NCI-H82 treated with DMSO at 0.1 percent for 48 hours (cell line): ENCODE data around the gene SYNJ2.

Experiments used
- DNase-seq: peaks from one replicate; lab custom pipeline; 2025; ENCODE audit not compliant: unreplicated experiment; lab: John Stamatoyannopoulos, UW

The SYNJ2 gene

DNA sequence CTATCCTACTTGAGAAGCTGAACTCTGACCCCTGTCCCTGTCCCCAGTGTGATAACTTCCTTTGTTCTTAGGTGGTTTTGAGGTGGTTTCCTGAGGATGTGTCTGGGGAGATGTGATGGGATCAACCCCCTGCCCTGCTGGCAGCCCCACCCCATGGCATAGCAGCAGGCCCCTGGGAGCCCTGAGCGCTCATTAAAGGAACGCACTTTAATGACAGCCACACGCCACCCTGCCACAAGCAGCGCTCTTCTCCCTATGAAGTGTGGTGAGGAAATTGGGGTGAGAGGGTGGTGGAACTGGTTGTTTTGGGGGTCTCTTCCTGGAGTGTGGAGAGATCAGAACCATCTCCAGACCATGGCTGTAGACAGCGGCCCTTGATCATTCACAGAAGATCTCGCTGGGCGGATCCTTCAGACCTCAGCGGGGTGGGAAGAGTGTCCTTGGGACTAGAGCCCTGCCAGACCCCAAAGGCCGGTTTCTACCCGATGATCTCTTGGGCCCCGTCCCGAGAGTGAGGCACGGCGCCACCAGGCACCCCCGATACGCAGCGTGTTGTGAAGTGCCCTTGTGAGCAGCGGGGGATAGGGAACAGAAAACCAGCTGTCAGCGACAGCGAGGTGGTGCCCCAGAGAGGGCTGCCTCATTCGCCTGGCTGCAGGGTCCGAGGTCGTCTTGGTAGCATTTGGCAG lies 45.4 kb downstream of the SYNJ2 start:
- no peak for DNase-seq

- DNase-seq, result no peak
Observed at GRCh38 chr6:158027590-158028285, 46.1 kb downstream of the SYNJ2 start.

GRCh38 chr6:158028421-158028820 lies 46.8 kb downstream of the SYNJ2 start:
- no peak for DNase-seq

DNA sequence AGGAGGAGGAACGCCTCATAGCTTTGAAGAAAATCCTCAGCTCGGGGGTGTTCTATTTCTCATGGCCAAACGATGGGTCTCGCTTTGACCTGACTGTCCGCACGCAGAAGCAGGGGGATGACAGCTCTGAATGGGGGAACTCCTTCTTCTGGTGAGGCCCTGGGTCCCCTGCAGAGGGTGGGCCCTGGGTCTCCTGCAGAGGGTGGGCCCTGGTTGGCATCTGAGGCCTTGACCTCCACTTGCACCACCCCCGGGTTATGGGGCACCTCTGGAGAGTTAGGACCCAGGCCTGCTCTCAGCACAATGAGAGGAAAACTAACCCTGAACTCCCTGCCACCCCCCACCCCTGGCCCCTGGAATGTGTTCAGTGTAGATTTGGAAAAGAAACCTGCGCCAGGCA lies 47.2 kb downstream of the SYNJ2 start:
- DNase-seq, result no peak

GRCh38 chr6:158029668-158030230 lies 48.1 kb downstream of the SYNJ2 start:
- no peak for DNase-seq

DNA sequence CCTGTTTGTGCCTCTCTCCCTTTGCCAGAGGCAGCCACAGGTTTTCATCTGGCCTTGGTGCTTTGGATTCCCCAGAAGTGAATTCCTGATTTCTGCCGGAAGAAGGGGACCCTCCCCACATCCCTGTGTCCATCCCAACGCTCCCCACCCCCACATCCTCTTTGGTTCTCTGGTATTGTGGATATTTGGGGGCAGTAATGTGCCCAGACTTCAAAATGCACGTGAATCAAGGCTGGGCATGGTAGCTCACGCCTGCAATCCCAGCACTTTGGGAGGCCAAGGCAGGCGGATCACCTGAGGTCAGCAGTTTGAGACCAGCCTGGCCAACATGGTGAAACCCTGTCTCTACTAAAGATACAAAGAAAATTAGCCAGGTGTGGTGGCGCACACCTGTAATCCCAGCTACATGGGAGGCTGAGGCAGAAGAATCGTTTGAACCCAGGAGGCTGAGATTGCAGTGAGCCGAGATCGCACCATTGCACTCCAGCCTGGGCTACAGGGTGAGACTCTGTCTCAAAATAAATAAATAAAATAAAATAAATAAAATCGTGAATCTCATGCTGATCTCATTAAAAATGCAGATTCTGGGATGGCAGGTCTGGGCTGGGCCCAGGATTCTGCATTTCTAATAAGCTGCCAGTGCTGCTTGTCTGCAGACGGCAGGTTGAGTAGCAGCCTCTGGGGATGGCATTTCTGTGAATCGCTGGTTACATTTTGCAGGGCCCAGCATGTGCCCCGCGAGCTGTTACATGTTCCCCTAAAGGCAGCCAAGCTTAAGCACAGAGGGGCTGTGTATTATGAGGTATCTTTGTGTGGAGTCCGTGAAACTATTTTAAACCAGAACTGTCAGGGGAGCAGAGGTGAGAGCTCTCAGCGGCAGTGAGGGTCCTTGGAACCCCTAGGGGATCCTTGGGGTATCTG lies 49.0 kb downstream of the SYNJ2 start:
- DNase-seq, result no peak

- no peak for DNase-seq
Observed at GRCh38 chr6:158031381-158032353, 50.0 kb downstream of the SYNJ2 start.

GRCh38 chr6:158032354-158032733 lies 50.7 kb downstream of the SYNJ2 start:
- DNase-seq, result no peak

- no peak for DNase-seq
Observed at GRCh38 chr6:158033077-158033750, 51.6 kb downstream of the SYNJ2 start.

GRCh38 chr6:158033751-158034702 lies 52.4 kb downstream of the SYNJ2 start:
- no peak for DNase-seq

- no peak for DNase-seq
Observed at GRCh38 chr6:158036261-158036660, 54.6 kb downstream of the SYNJ2 start.

- no peak for DNase-seq
Observed at GRCh38 chr6:158037021-158037420, 55.4 kb downstream of the SYNJ2 start.

DNA sequence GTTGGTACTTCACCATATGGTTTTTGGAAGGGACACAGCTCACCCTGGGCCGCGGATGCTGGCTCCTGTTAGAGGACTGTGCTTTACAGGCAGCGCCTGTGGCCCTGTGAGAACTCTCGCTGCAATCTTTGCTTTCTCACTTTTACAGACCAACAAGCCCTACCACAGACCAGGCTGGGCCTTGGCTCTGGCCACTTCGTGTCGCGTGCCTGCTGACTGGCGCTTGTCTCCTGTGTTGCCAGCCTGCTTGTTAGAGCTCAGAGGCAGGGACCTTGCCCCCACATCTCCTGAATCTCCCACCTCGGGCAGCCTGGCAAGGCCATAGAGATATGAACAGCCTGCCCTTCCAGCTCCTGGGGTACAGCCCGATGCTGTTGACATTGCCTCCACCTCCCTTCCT lies 56.1 kb downstream of the SYNJ2 start:
- no peak for DNase-seq

DNA sequence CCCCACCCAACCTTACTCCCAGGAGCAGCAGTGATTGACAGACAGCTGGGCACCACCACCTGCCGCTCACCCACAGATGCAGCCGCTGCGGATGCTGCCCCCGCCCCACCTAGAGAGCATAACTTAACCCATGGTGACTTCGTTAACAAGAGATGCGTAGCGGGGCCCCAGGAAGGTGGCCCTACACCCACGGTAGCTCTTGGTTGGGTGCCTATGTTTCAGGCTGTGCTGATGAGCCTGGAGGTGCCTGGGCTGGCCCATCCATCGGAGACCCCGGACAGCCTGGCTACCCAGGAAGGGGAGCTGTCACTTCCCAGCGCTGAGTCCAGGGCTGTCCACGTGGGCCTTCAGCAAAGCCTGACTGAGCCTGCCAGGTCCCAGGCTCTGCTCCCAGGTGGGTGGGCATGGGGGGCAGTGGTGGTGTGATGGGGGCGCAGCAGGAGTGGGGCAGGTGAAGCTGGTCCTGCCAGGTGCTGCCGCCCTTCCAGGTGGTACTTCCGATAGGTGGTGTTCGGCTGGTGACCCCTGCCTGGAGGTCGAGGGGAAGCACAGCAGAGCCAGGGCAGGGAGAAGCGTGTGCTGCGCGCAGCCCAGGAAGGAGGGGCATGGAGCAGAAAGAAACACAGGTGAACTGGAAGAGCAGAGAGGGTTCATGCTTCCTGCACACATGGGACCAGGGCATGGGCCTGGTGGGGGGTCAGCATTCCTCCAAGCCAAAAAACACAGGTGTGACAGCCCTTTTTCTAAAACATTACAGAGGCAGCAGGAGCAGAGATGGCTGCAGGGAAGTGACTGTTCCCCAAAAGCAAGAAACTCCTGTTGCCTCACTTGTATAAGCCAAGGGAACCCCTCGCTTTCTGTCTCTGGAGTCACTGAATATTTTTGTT lies 56.9 kb downstream of the SYNJ2 start:
- DNase-seq, result no peak

GRCh38 chr6:158039178-158039557 lies 57.5 kb downstream of the SYNJ2 start:
- no peak for DNase-seq

DNA sequence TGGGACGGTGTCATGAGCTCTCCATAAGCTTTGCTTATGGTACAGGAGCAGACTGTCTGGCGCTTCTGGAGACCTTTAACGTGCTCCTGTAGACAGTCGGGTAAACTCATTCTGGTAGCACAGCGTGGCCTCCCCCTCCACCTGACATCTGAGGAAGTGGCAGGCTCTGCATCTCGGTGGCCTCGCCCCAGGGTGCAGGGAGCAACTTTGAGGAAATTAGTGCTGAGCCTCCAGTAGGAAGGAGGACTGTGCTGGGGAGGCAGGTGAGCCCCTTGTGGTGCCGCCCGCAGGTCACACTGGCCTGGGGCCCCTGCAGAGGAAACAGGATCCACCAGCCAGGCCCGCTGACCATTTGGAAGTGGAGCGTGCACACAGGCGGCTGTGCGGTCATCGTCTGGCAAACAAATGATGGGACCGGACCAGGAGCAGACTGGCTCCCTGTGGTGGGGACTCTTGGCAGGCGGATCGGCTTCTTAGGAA lies 57.9 kb downstream of the SYNJ2 start:
- DNase-seq, result no peak

- no peak for DNase-seq
Observed at GRCh38 chr6:158040051-158040803, 58.6 kb downstream of the SYNJ2 start.
